ENCODE results near the gene HOXD3. TPM values are rescaled to one million over a fixed set of nuclear protein-coding genes. Genes with fewer than 3 reads are reported as not detected.
A peak's percentile ranks its signal among the peaks of the same experiment; 100 is the strongest.

The HOXD3 gene
- total and polyA plus RNA-seq, 9 donors = 0.91 to 4.0 (median 1.7) TPM

DNA sequence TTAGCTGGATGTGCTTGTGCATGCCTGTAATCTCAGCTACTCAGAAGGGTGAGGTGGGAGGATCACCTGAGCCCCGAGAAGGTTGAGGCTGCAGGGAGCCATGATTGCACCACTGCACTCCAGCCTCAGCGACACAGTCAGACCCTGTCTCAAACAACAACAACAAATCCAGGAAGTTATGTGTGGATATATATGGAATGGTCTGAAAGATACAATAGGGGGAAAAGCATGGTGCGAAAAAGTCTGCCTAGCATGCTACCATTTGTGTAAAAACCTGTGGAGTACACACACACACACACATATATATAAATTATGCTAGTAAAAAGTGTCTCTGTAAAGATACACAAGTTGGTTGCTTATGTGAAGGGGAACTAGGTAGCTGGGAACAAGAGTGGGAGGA is 24.4 kb downstream of the HOXD3 start:
- WGBS (ENCODE audit: insufficient coverage) = no CpG with 5 or more reads among the region's 3 CpGs
- Histone ChIP-seq H3K4me3 (ENCODE audit: low read length) (no peak overlapping the region), H3K4me1 (ENCODE audit: control insufficient read depth, insufficient read depth, low read length) (peaks cover 10% of the 10 kb centered on the region), H3K36me3 (ENCODE audit: control insufficient read depth, insufficient read depth, low read length) (no peaks in the 10 kb centered on the region), H3K9me3 (replicated peaks; ENCODE audit: control insufficient read depth, low read depth, low read length) (no peaks in the 10 kb centered on the region), H3K27me3 (ENCODE audit: control insufficient read depth, insufficient read depth, low read length) (peaks cover 72% of the 10 kb centered on the region), H3K27ac (ENCODE audit: low read length) (no peak overlapping the region)
- no peak for DNase-seq

DNA sequence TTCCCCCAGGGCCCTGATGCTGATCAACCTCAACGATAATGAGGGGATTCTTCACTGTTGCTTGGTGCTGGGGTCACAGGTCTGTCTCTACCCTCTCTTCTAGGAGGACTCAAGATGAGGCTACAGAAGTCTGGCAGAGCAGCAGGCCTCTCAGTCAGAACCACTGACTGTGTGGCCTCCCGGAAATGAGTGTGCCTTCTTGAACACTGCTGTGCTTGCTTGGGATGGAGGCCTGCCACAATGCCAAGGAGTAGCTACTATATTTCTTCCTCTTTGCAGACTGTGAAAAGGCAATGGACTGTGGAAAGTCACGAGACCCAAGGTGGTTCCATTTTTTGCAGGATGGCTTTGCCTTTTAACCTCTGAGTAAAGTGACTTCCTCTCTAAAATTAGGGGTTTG is 25.6 kb downstream of the HOXD3 start:
- Histone ChIP-seq H3K4me3 (ENCODE audit: low read length) (no peak overlapping the region), H3K9me3 (replicated peaks; ENCODE audit: control insufficient read depth, low read depth, low read length) (no peaks in the 10 kb centered on the region), H3K27me3 (ENCODE audit: control insufficient read depth, insufficient read depth, low read length) (peaks cover 71% of the 10 kb centered on the region), H3K27ac (ENCODE audit: low read length) (no peak overlapping the region), H3K36me3 (ENCODE audit: control insufficient read depth, insufficient read depth, low read length) (no peaks in the 10 kb centered on the region), H3K4me1 (ENCODE audit: control insufficient read depth, insufficient read depth, low read length) (peaks cover 10% of the 10 kb centered on the region)
- 60% methylated on average over 1 of the region's 3 CpGs for WGBS (ENCODE audit: insufficient coverage)
- DNase-seq = no peak

DNA sequence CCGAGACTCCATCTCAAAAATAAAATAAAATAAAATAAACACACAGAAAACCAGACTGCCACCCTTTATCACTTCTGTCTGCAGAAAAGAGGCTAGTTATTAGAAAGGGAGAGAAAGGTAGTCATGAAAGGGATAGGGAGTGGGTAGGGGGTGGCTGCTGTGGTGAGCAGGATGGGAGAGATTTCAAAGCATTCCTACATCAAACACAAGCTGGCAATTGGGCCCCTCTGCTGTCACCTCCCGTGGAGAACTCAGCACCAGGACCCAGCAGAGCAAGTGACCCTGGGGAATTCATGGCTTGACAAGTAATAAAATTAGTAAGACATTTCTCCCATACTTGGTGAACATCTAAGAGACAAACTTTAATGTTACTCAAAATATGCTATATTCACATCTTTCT is 27.6 kb downstream of the HOXD3 start:
- H3K27ac ChIP-seq (ENCODE audit: low read length) = no peak overlapping the region
- no peak overlapping the region for H3K4me3 ChIP-seq (ENCODE audit: low read length)
- H3K9me3 ChIP-seq (replicated peaks; ENCODE audit: control insufficient read depth, low read depth, low read length) = no peaks in the 10 kb centered on the region
- no CpG with 5 or more reads among the region's 2 CpGs for WGBS (ENCODE audit: insufficient coverage)
- H3K27me3 ChIP-seq (ENCODE audit: control insufficient read depth, insufficient read depth, low read length) = peaks cover 73% of the 10 kb centered on the region
- H3K4me1 ChIP-seq (ENCODE audit: control insufficient read depth, insufficient read depth, low read length) = peaks cover 15% of the 10 kb centered on the region
- H3K36me3 ChIP-seq (ENCODE audit: control insufficient read depth, insufficient read depth, low read length) = no peaks in the 10 kb centered on the region
- no peak for DNase-seq

DNA sequence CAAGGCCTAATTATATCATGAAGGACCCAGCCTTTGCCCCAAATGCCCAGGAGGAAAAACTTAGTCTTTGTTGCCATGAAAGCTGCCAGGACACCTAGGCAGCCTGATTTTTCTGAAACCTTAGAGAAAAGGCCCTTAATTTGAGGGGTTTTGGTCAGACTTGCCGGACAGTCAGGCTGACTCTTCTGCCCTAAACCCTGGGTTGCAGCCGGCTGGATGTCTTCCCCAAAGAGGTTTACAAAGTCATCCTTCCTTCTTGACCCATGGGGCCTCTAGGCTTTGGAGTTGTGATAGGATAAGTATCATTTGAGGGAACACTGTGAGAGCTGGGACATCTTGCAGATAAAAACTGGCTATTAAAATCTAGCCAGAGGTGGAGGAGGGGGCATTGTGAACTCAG is 28.9 kb downstream of the HOXD3 start:
- Histone ChIP-seq H3K4me1 (ENCODE audit: control insufficient read depth, insufficient read depth, low read length) (peaks cover 15% of the 10 kb centered on the region), H3K27me3 (ENCODE audit: control insufficient read depth, insufficient read depth, low read length) (peaks cover 80% of the 10 kb centered on the region), H3K4me3 (ENCODE audit: low read length) (no peak overlapping the region), H3K9me3 (replicated peaks; ENCODE audit: control insufficient read depth, low read depth, low read length) (no peaks in the 10 kb centered on the region), H3K36me3 (ENCODE audit: control insufficient read depth, insufficient read depth, low read length) (no peaks in the 10 kb centered on the region), H3K27ac (ENCODE audit: low read length) (no peak overlapping the region)
- no CpG with 5 or more reads among the region's 2 CpGs for WGBS (ENCODE audit: insufficient coverage)
- DNase-seq = no peak

DNA sequence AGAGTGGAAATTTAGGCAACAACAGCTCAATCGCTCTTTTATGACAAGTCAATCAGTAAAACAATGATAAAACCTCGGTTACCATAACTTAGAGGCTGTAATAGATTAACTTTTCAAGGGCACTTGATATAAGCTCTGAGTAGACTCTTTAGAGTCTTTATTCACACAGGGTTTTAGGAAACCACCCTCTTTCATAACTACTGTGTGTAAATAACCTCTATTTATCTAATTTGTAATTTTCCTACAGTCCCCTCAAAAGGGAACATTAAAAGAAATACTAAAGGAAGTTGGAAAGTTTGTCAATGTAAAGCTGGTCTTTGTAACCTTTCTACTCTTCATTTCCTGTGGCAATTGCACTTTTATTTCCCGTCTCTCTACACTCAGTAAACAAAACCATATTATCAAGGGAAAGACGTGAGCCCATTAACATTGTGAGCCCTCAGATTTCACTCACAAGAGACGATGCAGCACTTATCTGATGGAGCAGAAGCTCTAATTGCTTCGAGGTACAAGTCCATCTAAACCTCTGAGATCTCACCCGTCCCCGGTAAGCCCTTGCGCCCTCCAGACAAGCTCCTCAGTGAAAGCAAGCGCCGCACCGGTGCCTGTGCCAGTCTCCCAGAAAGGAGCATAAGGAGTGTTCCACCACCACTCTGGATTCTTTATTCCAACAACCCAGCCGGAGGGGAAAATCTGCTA is 30.2 kb downstream of the HOXD3 start:
- WGBS (ENCODE audit: insufficient coverage) = 13% methylated on average over 10 of the region's 13 CpGs
- peaks cover 15% of the 10 kb centered on the region for H3K4me1 ChIP-seq (ENCODE audit: control insufficient read depth, insufficient read depth, low read length)
- peak overlapping the region; percentile 25 for H3K27ac ChIP-seq (ENCODE audit: low read length)
- peak overlapping the region; percentile 54 for H3K4me3 ChIP-seq (ENCODE audit: low read length)
- H3K27me3 ChIP-seq (ENCODE audit: control insufficient read depth, insufficient read depth, low read length) = peaks cover 75% of the 10 kb centered on the region
- H3K9me3 ChIP-seq (replicated peaks; ENCODE audit: control insufficient read depth, low read depth, low read length) = no peaks in the 10 kb centered on the region
- no peaks in the 10 kb centered on the region for H3K36me3 ChIP-seq (ENCODE audit: control insufficient read depth, insufficient read depth, low read length)
- DNase-seq = peak; percentile 16

DNA sequence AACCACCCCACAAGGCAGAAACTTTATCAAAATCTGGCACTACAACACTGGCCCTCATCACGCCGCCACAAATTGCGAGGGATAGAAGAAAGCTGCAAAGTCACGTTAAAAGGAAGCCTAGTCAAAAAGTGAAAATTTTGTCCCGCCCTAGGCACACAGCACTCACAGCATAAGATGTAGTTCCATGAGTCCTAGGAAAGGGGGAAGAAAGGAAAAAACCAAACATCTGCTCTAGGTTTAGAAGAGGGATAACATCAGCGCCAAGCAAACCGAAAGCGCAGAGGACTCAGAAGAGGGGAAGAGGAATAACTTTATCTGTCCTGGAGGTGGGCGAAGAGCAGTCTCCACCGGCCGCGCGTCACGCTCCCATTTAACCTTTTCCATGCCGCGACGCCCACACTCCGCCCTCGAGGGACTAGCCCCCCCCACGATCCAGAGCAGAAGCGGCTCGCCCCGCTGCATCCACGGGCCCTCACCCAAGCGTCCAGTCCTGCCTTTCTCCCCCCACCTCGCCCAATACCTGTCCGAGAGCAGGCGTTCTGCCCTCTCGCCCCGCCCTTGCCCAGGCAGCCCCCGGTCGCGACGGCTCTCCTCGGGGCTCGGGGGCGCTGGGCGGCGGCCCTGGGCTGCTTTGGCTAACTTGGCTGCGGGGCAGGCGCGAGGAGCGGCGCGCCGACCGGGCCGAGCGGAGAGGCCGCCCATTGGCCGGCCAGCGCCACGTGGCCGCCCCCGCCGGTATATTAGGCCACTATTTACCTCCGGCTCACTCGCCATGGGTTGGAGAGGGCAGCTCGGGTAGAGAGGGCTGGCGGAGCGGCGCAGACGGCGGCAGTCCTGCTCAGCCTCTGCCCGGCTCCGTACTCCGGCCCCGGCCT is 31.0 kb downstream of the HOXD3 start, which contains the start of gene HOXD1:
Gene HOXD1, plus strand, starts transcription at position 770 of the 875 bp plus-strand sequence. CDS start 134 bp downstream, outside the sequence.
- Histone ChIP-seq H3K4me1 (ENCODE audit: control insufficient read depth, insufficient read depth, low read length) (peaks cover 15% of the 10 kb centered on the region), H3K9me3 (replicated peaks; ENCODE audit: control insufficient read depth, low read depth, low read length) (no peaks in the 10 kb centered on the region), H3K36me3 (ENCODE audit: control insufficient read depth, insufficient read depth, low read length) (no peaks in the 10 kb centered on the region), H3K4me3 (ENCODE audit: low read length) (peak within 1 kb of the TSS; percentile 54), H3K27me3 (ENCODE audit: control insufficient read depth, insufficient read depth, low read length) (peaks cover 72% of the 10 kb centered on the region), H3K27ac (ENCODE audit: low read length) (peak within 1 kb of the TSS; percentile 25)
- WGBS (ENCODE audit: insufficient coverage) = under 1% methylated on average over 57 of the region's 68 CpGs
- peak; percentile 63 for DNase-seq

DNA sequence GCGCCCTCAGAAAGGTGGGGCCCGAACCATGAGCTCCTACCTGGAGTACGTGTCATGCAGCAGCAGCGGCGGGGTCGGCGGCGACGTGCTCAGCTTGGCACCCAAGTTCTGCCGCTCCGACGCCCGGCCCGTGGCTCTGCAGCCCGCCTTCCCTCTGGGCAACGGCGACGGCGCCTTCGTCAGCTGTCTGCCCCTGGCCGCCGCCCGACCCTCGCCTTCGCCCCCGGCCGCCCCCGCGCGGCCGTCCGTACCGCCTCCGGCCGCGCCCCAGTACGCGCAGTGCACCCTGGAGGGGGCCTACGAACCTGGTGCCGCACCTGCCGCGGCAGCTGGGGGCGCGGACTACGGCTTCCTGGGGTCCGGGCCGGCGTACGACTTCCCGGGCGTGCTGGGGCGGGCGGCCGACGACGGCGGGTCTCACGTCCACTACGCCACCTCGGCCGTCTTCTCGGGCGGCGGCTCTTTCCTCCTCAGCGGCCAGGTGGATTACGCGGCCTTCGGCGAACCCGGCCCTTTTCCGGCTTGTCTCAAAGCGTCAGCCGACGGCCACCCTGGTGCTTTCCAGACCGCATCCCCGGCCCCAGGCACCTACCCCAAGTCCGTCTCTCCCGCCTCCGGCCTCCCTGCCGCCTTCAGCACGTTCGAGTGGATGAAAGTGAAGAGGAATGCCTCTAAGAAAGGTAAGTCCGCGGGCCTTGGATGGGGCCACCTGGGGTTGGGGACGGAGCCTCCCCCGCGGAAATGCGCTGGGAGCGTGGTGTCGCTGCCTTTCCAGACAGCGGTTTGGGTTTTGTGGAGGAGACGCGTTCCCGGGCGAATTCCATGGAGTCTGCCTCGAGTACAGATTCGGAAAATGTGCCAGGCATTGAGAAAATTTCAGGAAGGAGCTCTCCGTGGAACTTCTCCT is 31.9 kb downstream of the HOXD3 start:
- H3K27me3 ChIP-seq (ENCODE audit: control insufficient read depth, insufficient read depth, low read length) = peaks cover 66% of the 10 kb centered on the region
- H3K4me3 ChIP-seq (ENCODE audit: low read length) = peak overlapping the region; percentile 54
- no peaks in the 10 kb centered on the region for H3K36me3 ChIP-seq (ENCODE audit: control insufficient read depth, insufficient read depth, low read length)
- no peaks in the 10 kb centered on the region for H3K9me3 ChIP-seq (replicated peaks; ENCODE audit: control insufficient read depth, low read depth, low read length)
- peak; percentile 22 for DNase-seq
- no peak overlapping the region for H3K27ac ChIP-seq (ENCODE audit: low read length)
- under 1% methylated on average over 93 of the region's 98 CpGs for WGBS (ENCODE audit: insufficient coverage)
- H3K4me1 ChIP-seq (ENCODE audit: control insufficient read depth, insufficient read depth, low read length) = peaks cover 15% of the 10 kb centered on the region

DNA sequence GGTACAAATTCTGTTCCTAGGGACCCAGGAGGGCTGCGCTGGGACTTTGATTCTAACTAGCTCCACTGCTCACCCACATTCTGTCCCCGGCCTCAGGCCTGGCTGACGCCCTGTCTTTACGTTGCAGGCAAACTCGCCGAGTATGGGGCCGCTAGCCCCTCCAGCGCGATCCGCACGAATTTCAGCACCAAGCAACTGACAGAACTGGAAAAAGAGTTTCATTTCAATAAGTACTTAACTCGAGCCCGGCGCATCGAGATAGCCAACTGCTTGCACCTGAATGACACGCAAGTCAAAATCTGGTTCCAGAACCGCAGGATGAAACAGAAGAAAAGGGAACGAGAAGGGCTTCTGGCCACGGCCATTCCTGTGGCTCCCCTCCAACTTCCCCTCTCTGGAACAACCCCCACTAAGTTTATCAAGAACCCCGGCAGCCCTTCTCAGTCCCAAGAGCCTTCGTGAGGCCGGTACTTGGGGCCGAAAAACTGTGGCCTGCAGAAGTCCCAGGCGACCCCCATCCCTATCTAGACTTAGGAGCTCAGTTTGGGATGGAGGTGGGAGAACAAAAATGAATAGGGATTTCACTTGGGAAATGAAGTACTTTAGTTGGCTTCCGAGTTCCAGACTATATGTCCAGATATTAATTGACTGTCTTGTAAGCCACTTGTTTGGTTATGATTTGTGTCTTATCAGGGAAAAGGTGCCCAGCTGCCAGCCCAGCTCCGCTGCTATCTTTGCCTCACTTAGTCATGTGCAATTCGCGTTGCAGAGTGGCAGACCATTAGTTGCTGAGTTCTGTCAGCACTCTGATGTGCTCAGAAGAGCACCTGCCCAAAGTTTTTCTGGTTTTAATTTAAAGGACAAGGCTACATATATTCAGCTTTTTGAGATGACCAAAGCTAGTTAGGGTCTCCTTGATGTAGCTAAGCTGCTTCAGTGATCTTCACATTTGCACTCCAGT is 32.9 kb downstream of the HOXD3 start:
- Histone ChIP-seq H3K27me3 (ENCODE audit: control insufficient read depth, insufficient read depth, low read length) (peaks cover 59% of the 10 kb centered on the region), H3K4me3 (ENCODE audit: low read length) (peak overlapping the region; percentile 54), H3K9me3 (replicated peaks; ENCODE audit: control insufficient read depth, low read depth, low read length) (no peaks in the 10 kb centered on the region), H3K4me1 (ENCODE audit: control insufficient read depth, insufficient read depth, low read length) (peaks cover 15% of the 10 kb centered on the region), H3K27ac (ENCODE audit: low read length) (no peak overlapping the region), H3K36me3 (ENCODE audit: control insufficient read depth, insufficient read depth, low read length) (no peaks in the 10 kb centered on the region)
- 14% methylated on average over 20 of the region's 28 CpGs for whole genome bisulfite sequencing (ENCODE audit: insufficient coverage)
- peak; percentile 47 for DNase-seq

DNA sequence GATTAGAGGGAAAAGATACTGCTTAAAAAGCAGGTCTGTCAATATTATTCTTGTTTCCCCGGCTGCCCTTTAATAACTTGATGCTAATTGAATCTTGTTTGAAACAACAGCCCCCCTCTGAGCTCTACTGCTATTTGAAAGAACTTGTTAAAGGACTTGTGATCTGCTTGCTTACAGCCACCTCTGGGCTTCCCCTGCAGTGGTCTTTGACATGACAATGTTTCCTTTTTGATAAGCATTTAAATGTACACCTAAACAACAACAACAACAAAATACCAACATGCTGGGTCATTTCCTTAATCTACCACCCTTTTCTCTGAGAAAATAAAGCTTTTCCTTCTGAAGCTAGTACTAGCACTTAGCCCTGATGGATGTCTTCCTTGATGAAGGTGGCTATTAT is 35.2 kb downstream of the HOXD3 start:
- no CpG with 5 or more reads among the region's 1 CpG for WGBS (ENCODE audit: insufficient coverage)
- no peak for DNase-seq
- H3K27me3 ChIP-seq (ENCODE audit: control insufficient read depth, insufficient read depth, low read length) = peaks cover 39% of the 10 kb centered on the region

More for the DNA sequence above, 35.2 kb downstream of the HOXD3 start:
- Histone ChIP-seq H3K27ac (ENCODE audit: low read length) (no peak overlapping the region), H3K4me3 (ENCODE audit: low read length) (no peak overlapping the region), H3K4me1 (ENCODE audit: control insufficient read depth, insufficient read depth, low read length) (peaks cover 15% of the 10 kb centered on the region), H3K9me3 (replicated peaks; ENCODE audit: control insufficient read depth, low read depth, low read length) (no peaks in the 10 kb centered on the region), H3K36me3 (ENCODE audit: control insufficient read depth, insufficient read depth, low read length) (no peaks in the 10 kb centered on the region)

Measured in muscle of leg (tissue), 11 donors.